Stimulated activated CD8-positive, alpha-beta memory T cell treated with anti-CD3 and anti-CD28 coated beads, Interleukin-2, amount 100 ng/mL, for 1 hour (primary cell): ENCODE measurements around the gene SPOUT1.
"Not testable (repeated sequence)": the region's sequence is repeated elsewhere in the genome, so short reads cannot be mapped to it uniquely, and the experiment has no call there.

ENCODE experiments used
- DNase-seq, 2 donors: peaks; one replicate each; pipeline ENCODE4 v3.0.0-alpha.2; 2020; ENCODE audit warnings: low read depth in 2 of 2

The SPOUT1 gene

GRCh38 chr9:128810873-128811272 is 18.7 kb downstream of the SPOUT1 start:
- DNase-seq, result no peak

GRCh38 chr9:128809831-128810230 is 19.8 kb downstream of the SPOUT1 start:
- DNase-seq, result no peak

GRCh38 chr9:128809036-128809599 is 20.5 kb downstream of the SPOUT1 start:
- DNase-seq, result no peak

GRCh38 chr9:128808543-128808942 is 21.1 kb downstream of the SPOUT1 start:
- no peak for DNase-seq

GRCh38 chr9:128807827-128808226 is 21.8 kb downstream of the SPOUT1 start:
- DNase-seq, result no peak

- no peak for DNase-seq
These were observed 23.9 kb downstream of the SPOUT1 start for GRCh38 chr9:128805661-128806060.

GRCh38 chr9:128802482-128802881 is 27.1 kb downstream of the SPOUT1 start:
- no peak for DNase-seq

- no peak for DNase-seq
These were observed 29.5 kb downstream of the SPOUT1 start for GRCh38 chr9:128800061-128800460.

GRCh38 chr9:128798896-128799295 is 30.7 kb downstream of the SPOUT1 start:
- DNase-seq, result no peak

GRCh38 chr9:128794961-128795360 is 34.6 kb downstream of the SPOUT1 start:
- DNase-seq, result not testable (repeated sequence)

GRCh38 chr9:128792978-128793686 is 36.5 kb downstream of the SPOUT1 start:
- DNase-seq, result no peak

- DNase-seq, result no peak
These were observed 37.5 kb downstream of the SPOUT1 start for GRCh38 chr9:128792134-128792533.

- no peak for DNase-seq
These were observed 39.1 kb downstream of the SPOUT1 start for GRCh38 chr9:128790536-128790935.

- DNase-seq, result no peak
These were observed 41.1 kb downstream of the SPOUT1 start for GRCh38 chr9:128788445-128788844.

- no peak for DNase-seq
These were observed 41.9 kb downstream of the SPOUT1 start for GRCh38 chr9:128787659-128788058.

- DNase-seq, result peak; percentile 84 to 86
These were observed 42.7 kb downstream of the SPOUT1 start, which contains the start of gene TBC1D13 for GRCh38 chr9:128786681-128787601. Gene TBC1D13, plus strand, starts transcription at chr9:128787253. Its CDS starts 101 bp downstream, at chr9:128787354.

GRCh38 chr9:128785427-128785826 is 44.2 kb downstream of the SPOUT1 start:
- no peak for DNase-seq

GRCh38 chr9:128782669-128783068 is 46.9 kb downstream of the SPOUT1 start:
- DNase-seq, result no peak

- no peak for DNase-seq
These were observed 48.2 kb downstream of the SPOUT1 start for GRCh38 chr9:128781187-128782070.

- DNase-seq, result not testable (repeated sequence)
These were observed 49.5 kb downstream of the SPOUT1 start for GRCh38 chr9:128780093-128780492.

- DNase-seq, result no peak
These were observed 54.8 kb downstream of the SPOUT1 start for GRCh38 chr9:128774804-128775203.
